IMR-90 (cell line): ENCODE results near the gene ROS1. TPM values are rescaled to one million over a fixed set of nuclear protein-coding genes. Genes with fewer than 3 reads are reported as not detected.

Source experiments
- ATAC-seq: fragments of 200-7000 bp; cut with Tn5 transposase; 2 replicates; pipeline ENCODE4 v1.9.1; 2020; ENCODE audit warnings: low read depth, mild to moderate bottlenecking, moderate library complexity
- BruUV-seq: library from RNA; stranded (reverse); fragments of 400-500 nt; replicated peaks from 2 replicates; lab custom pipeline; 2021; lab: Mats Ljungman, UMichigan
- CTCF ChIA-PET: fragments of 300-600 bp; formaldehyde crosslinking; extraction: SDS; loops from one replicate; lab custom pipeline; 2021; ENCODE audit warnings: antibody characterized with exemption; lab: Yijun Ruan, JAX
- POLR2A ChIA-PET: fragments of 300-600 bp; sonication (Branson Sonifier 250); formaldehyde crosslinking; loops from one replicate; lab custom pipeline; 2022; ENCODE audit warnings: antibody characterized with exemption; ENCODE audit not compliant: unreplicated experiment; lab: Charles Lee
- DNase-seq: peaks from one replicate; pipeline ENCODE4 v3.0.0; 2013
- H2AFZ ChIP-seq: replicated peaks from 2 replicates; pipeline ENCODE3; 2013; ENCODE audit warnings: low read length, mild to moderate bottlenecking; ENCODE audit not compliant: poor library complexity
- H2AK5ac ChIP-seq: 2 replicates; pipeline ENCODE4 v1.6.1; 2013; ENCODE audit warnings: low read depth, low read length, inconsistent platforms
- H2AK9ac ChIP-seq: replicated peaks from 2 replicates; pipeline ENCODE3; 2013; ENCODE audit warnings: mild to moderate bottlenecking, low read depth, low read length, moderate library complexity; ENCODE audit not compliant: poor library complexity
- H2BK120ac ChIP-seq: 2 replicates; pipeline ENCODE4 v1.6.1; 2013; ENCODE audit warnings: low read depth, low read length, inconsistent platforms
- H2BK15ac ChIP-seq: 3 replicates; pipeline ENCODE4 v1.6.1; 2013; ENCODE audit warnings: low read depth, low read length, inconsistent platforms
- H2BK20ac ChIP-seq: 2 replicates; pipeline ENCODE4 v1.6.1; 2013; ENCODE audit warnings: low read depth, mild to moderate bottlenecking, inconsistent platforms, low read length, moderate library complexity
- H2BK5ac ChIP-seq: 2 replicates; pipeline ENCODE4 v1.6.1; 2013; ENCODE audit warnings: mild to moderate bottlenecking, low read depth, low read length, inconsistent platforms; ENCODE audit not compliant: poor library complexity, severe bottlenecking
- H3K14ac ChIP-seq: replicated peaks from 2 replicates; pipeline ENCODE4 v1.6.1; 2013; ENCODE audit warnings: low read depth, low read length, inconsistent platforms
- H3K18ac ChIP-seq: 2 replicates; pipeline ENCODE4 v1.6.1; 2013; ENCODE audit warnings: low read depth, low read length, control low read depth
- H3K23ac ChIP-seq: 2 replicates; pipeline ENCODE4 v1.6.1; 2013; ENCODE audit warnings: low read depth, low read length, inconsistent platforms
- H3K27ac ChIP-seq: 2 replicates; pipeline ENCODE4 v1.5.1; 2013; ENCODE audit warnings: mild to moderate bottlenecking, control low read depth, low read length; ENCODE audit not compliant: insufficient read depth
- H3K27me3 ChIP-seq: 2 replicates; pipeline ENCODE4 v1.6.1; 2013; ENCODE audit warnings: low read length; ENCODE audit not compliant: control insufficient read depth, insufficient read depth
- H3K36me3 ChIP-seq: 2 replicates; pipeline ENCODE4 v1.6.1; 2013; ENCODE audit warnings: low read length, mixed read lengths; ENCODE audit not compliant: control insufficient read depth, insufficient read depth
- H3K4ac ChIP-seq: 2 replicates; pipeline ENCODE4 v1.6.1; 2013; ENCODE audit warnings: low read depth, low read length, inconsistent platforms
- H3K4me1 ChIP-seq: 2 replicates; pipeline ENCODE4 v1.6.1; 2013; ENCODE audit warnings: low read length, mixed read lengths; ENCODE audit not compliant: control insufficient read depth, insufficient read depth
- H3K4me2 ChIP-seq: 2 replicates; pipeline ENCODE4 v1.6.1; 2013; ENCODE audit warnings: low read depth, mild to moderate bottlenecking, control low read depth, low read length, moderate library complexity
- H3K4me3 ChIP-seq: 2 replicates; pipeline ENCODE4 v1.5.1; 2013; ENCODE audit warnings: low read depth, mild to moderate bottlenecking, control low read depth, low read length, moderate library complexity; ENCODE audit not compliant: insufficient read depth
- H3K56ac ChIP-seq: 2 replicates; pipeline ENCODE4 v1.6.1; 2013; ENCODE audit warnings: low read length, inconsistent platforms; ENCODE audit not compliant: insufficient read depth; ENCODE audit errors: extremely low read depth
- H3K79me1 ChIP-seq, 2 experiments: 2 replicates each; pipeline ENCODE4 v1.6.1; 2013; ENCODE audit warnings: low read length in 2 of 2, inconsistent platforms in 1 of 2, low read depth in 1 of 2
- H3K9ac ChIP-seq: 2 replicates; pipeline ENCODE4 v1.6.1; 2013; ENCODE audit warnings: low read depth, low read length, control low read depth
- H3K9me1 ChIP-seq: 2 replicates; pipeline ENCODE4 v1.6.1; 2013; ENCODE audit warnings: low read length, inconsistent platforms; ENCODE audit not compliant: insufficient read depth
- H3K9me3 ChIP-seq: 2 replicates; pipeline ENCODE4 v1.6.1; 2013; ENCODE audit warnings: low read length; ENCODE audit not compliant: control insufficient read depth, insufficient read depth
- H4K20me1 ChIP-seq: 2 replicates; pipeline ENCODE4 v1.6.1; 2013; ENCODE audit warnings: low read length, inconsistent platforms; ENCODE audit not compliant: insufficient read depth
- H4K5ac ChIP-seq: 2 replicates; pipeline ENCODE4 v1.6.1; 2013; ENCODE audit warnings: mild to moderate bottlenecking, low read depth, low read length, control low read depth
- H4K8ac ChIP-seq, 2 experiments: 2 replicates each; pipeline ENCODE4 v1.6.1; 2013; ENCODE audit warnings: low read depth in 2 of 2, low read length in 2 of 2, control low read depth in 1 of 2, inconsistent platforms in 1 of 2
- H4K91ac ChIP-seq: 2 replicates; pipeline ENCODE4 v1.6.1; 2013; ENCODE audit warnings: low read depth, low read length, inconsistent platforms; ENCODE audit not compliant: insufficient read depth
- BHLHE40 ChIP-seq: fragments of 150-350 bp; IDR thresholded peaks from 2 replicates; pipeline ENCODE4 v1.6.1; 2016; ENCODE audit warnings: mild to moderate bottlenecking, low read depth, low read length
- CEBPB ChIP-seq: IDR thresholded peaks from 2 replicates; pipeline ENCODE4 v1.6.1; 2012; ENCODE audit warnings: low read depth, low read length, improper control_type of control experiment
- CHD1 ChIP-seq: IDR thresholded peaks from 2 replicates; pipeline ENCODE4 v1.6.1; 2012; ENCODE audit warnings: low read depth, low read length, improper control_type of control experiment
- CTCF ChIP-seq: conservative IDR thresholded peaks from 2 replicates; pipeline ENCODE4 v1.5.1; 2012; ENCODE audit warnings: mild to moderate bottlenecking, low read depth, low read length, improper control_type of control experiment
- ELK1 ChIP-seq: fragments of 150-350 bp; IDR thresholded peaks from 2 replicates; pipeline ENCODE4 v1.6.1; 2016; ENCODE audit warnings: low read depth, mild to moderate bottlenecking, low read length, moderate library complexity, borderline replicate concordance
- FOS ChIP-seq: fragments of 150-350 bp; IDR thresholded peaks from 2 replicates; pipeline ENCODE4 v1.6.1; 2016; ENCODE audit warnings: low read depth, low read length
- MAFK ChIP-seq: IDR thresholded peaks from 2 replicates; pipeline ENCODE4 v1.6.1; 2012; ENCODE audit warnings: low read depth, low read length, improper control_type of control experiment
- MAZ ChIP-seq: IDR thresholded peaks from 2 replicates; pipeline ENCODE4 v1.6.1; 2012; ENCODE audit warnings: low read depth, mild to moderate bottlenecking, low read length, improper control_type of control experiment, moderate library complexity, borderline replicate concordance
- MXI1 ChIP-seq: IDR thresholded peaks from 2 replicates; pipeline ENCODE4 v1.6.1; 2012; ENCODE audit warnings: low read depth, mild to moderate bottlenecking, low read length, moderate library complexity, borderline replicate concordance
- NFE2L2 ChIP-seq: fragments of 150-350 bp; IDR thresholded peaks from 2 replicates; pipeline ENCODE4 v1.6.1; 2016; ENCODE audit warnings: low read depth, mild to moderate bottlenecking, low read length
- POLR2A ChIP-seq: IDR thresholded peaks from 2 replicates; pipeline ENCODE4 v1.6.1; 2012; ENCODE audit warnings: mild to moderate bottlenecking, low read depth, low read length
- RAD21 ChIP-seq: IDR thresholded peaks from 2 replicates; pipeline ENCODE4 v1.6.1; 2012; ENCODE audit warnings: low read length, improper control_type of control experiment
- RCOR1 ChIP-seq: IDR thresholded peaks from 2 replicates; pipeline ENCODE4 v1.6.1; 2012; ENCODE audit warnings: mild to moderate bottlenecking, low read length, improper control_type of control experiment; ENCODE audit not compliant: insufficient replicate concordance
- RFX5 ChIP-seq: IDR thresholded peaks from 2 replicates; pipeline ENCODE4 v1.8.0; 2012; ENCODE audit warnings: low read depth, mild to moderate bottlenecking, low read length, moderate library complexity
- SMC3 ChIP-seq: fragments of 150-350 bp; IDR thresholded peaks from 2 replicates; pipeline ENCODE4 v1.6.1; 2016; ENCODE audit warnings: low read depth, mild to moderate bottlenecking, antibody characterized with exemption, low read length, moderate library complexity
- whole genome bisulfite sequencing, 2 experiments: methylation state at CpG; one replicate each; pipeline versions ENCODE4 v1.1.5 to v1.1.7; 2013; ENCODE audit warnings: missing lambda C conversion rate in 2 of 2; ENCODE audit not compliant: insufficient read length in 1 of 2; ENCODE audit errors: extremely low coverage in 2 of 2; 5-methylcytosine and 5-hydroxymethylcytosine counted together
- dilution Hi-C: fragments of 300-500 bp; cut with HindIII; formaldehyde crosslinking; loops from one replicate; pipeline ENCODE4 v1.14.3; 2018; ENCODE audit warnings: low sequenced_read_pairs; ENCODE audit not compliant: unreplicated experiment
- in situ Hi-C: fragments of 300-500 bp; cut with MboI; formaldehyde crosslinking; loops from 3 replicates; pipeline ENCODE4 v1.14.3; 2019; ENCODE audit warnings: low sequenced_read_pairs, inconsistent platforms, mixed read lengths
- intact Hi-C: fragments of 100-400 bp; cut with micrococcal nuclease; formaldehyde crosslinking; loops from 2 replicates; pipeline ENCODE4 v1.10.0; 2022
- polyA plus RNA-seq, 3 experiments: library from polyadenylated mRNA; depleted of rRNA; stranded (reverse); fragments of >200 nt; gene quantifications; 2 replicates each; pipeline ENCODE4 v1.2.3, GENCODE V29; 2012; ENCODE audit warnings: low replicate concordance in 1 of 3
- total RNA-seq: library from RNA; depleted of rRNA; stranded (reverse); fragments of >200 nt; gene quantifications from 2 replicates; pipeline ENCODE4 v1.2.3, GENCODE V29; 2012
- TF ChIP-seq, protein P1 (sequence below): fragments of 150-350 bp; IDR thresholded peaks from 2 replicates; pipeline ENCODE4 v1.6.1; 2017; ENCODE audit warnings: mild to moderate bottlenecking, antibody characterized with exemption, low read length, low read depth

ROS1 gene
- total and polyA plus RNA-seq, 2 of the 4 experiments (the other 2 are of a cell fraction), result under 0.01 to 0.03 TPM

GRCh38 chr6:117253785-117254184 is 172.0 kb downstream of the ROS1 start:
- no peak overlapping the region for H3K4me3 ChIP-seq
- H2AFZ ChIP-seq, result no peak overlapping the region
- H3K23ac ChIP-seq, result no peak overlapping the region
- intact Hi-C loops, result no loop called here
- H2BK5ac ChIP-seq, result no peak overlapping the region
- no CpG with 5 or more reads among the region's 2 CpGs for WGBS, 2 experiments
- CTCF ChIA-PET, result no interaction called here
- H4K8ac ChIP-seq, result no peak overlapping the region
- ATAC-seq (no peak), DNase-seq (no peak)
- H3K9me3 ChIP-seq, result no peaks in the 10 kb centered on the region
- H2BK20ac ChIP-seq, result no peak overlapping the region
- no peak overlapping the region for H3K56ac ChIP-seq
- POLR2A ChIA-PET, result no interaction called here
- no peak overlapping the region for H3K9ac ChIP-seq
- H3K14ac ChIP-seq, result no peak overlapping the region
- in situ Hi-C loops, result no loop called here
- H3K36me3 ChIP-seq, result no peaks in the 10 kb centered on the region
- H3K18ac ChIP-seq, result no peak overlapping the region
- H3K9me1 ChIP-seq, result no peaks in the 10 kb centered on the region
- TF ChIP-seq NFE2L2, result no peak
- TF ChIP-seq MAFK, result no peak
- TF ChIP-seq CHD1, result no peak
- TF ChIP-seq, protein P1, sequence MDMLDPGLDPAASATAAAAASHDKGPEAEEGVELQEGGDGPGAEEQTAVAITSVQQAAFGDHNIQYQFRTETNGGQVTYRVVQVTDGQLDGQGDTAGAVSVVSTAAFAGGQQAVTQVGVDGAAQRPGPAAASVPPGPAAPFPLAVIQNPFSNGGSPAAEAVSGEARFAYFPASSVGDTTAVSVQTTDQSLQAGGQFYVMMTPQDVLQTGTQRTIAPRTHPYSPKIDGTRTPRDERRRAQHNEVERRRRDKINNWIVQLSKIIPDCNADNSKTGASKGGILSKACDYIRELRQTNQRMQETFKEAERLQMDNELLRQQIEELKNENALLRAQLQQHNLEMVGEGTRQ, result no peak
- no peak for TF ChIP-seq CTCF
- no peak for TF ChIP-seq RAD21
- TF ChIP-seq SMC3, result no peak
- TF ChIP-seq RCOR1, result no peak
- TF ChIP-seq FOS, result no peak
- TF ChIP-seq CEBPB, result no peak
- TF ChIP-seq BHLHE40, result no peak
- TF ChIP-seq RFX5, result no peak
- TF ChIP-seq ELK1, result no peak
- no peak for TF ChIP-seq POLR2A
- TF ChIP-seq MAZ, result no peak
- TF ChIP-seq MXI1, result no peak
- no peak overlapping the region for H4K91ac ChIP-seq
- H2AK9ac ChIP-seq, result no peak overlapping the region
- no TSS peak for BruUV-seq
- no peaks in the 10 kb centered on the region for H3K79me1 ChIP-seq
- H2AK5ac ChIP-seq, result no peak overlapping the region
- H3K4ac ChIP-seq, result no peak overlapping the region
- no peak overlapping the region for H2BK15ac ChIP-seq
- H3K4me1 ChIP-seq, result no peaks in the 10 kb centered on the region
- H4K5ac ChIP-seq, result no peak overlapping the region
- H3K4me2 ChIP-seq, result no peak overlapping the region
- no peak overlapping the region for H2BK120ac ChIP-seq
- no peak overlapping the region for H3K27ac ChIP-seq
- H4K20me1 ChIP-seq, result no peaks in the 10 kb centered on the region
- dilution Hi-C loops, result no loop called here
- H3K27me3 ChIP-seq, result no peaks in the 10 kb centered on the region
